HCT116 (cell line): ENCODE data around the gene BBLN. TPM values are rescaled to one million over a fixed set of nuclear protein-coding genes. Genes with fewer than 3 reads are reported as not detected.

Experiments used
- ATAC-seq: fragments of 200-7000 bp; cut with Tn5 transposase; 2 replicates; pipeline ENCODE4 v1.9.1; 2020; ENCODE audit warnings: mild to moderate bottlenecking, moderate library complexity
- BruUV-seq: library from RNA; stranded (reverse); fragments of 400-500 nt; replicated peaks from 2 replicates; lab custom pipeline; 2021; lab: Mats Ljungman, UMichigan
- CTCF ChIA-PET: fragments of 300-600 bp; sonication (Branson Sonifier 250); formaldehyde crosslinking; loops from one replicate; lab custom pipeline; 2021; ENCODE audit warnings: antibody characterized with exemption; lab: Charles Lee
- POLR2A ChIA-PET: fragments of 300-600, 350-600 bp; sonication (Branson Sonifier 250); formaldehyde crosslinking; loops from one replicate; lab custom pipeline; 2021; ENCODE audit warnings: antibody characterized with exemption; lab: Charles Lee
- RAD21 ChIA-PET, 2 experiments: fragments of 300-600 bp; sonication (Branson Sonifier 250); formaldehyde crosslinking; loops; one replicate each; lab custom pipeline; 2023; ENCODE audit warnings: low total read pairs in 2 of 2; ENCODE audit not compliant: uncharacterized antibody in 2 of 2, unreplicated experiment in 2 of 2, low non-redundant PET in 1 of 2; lab: Charles Lee
- DNase-seq: peaks from one replicate; pipeline ENCODE4 v3.0.0-alpha.2; 2010; ENCODE audit warnings: low read depth, low spot score
- H2AFZ ChIP-seq: fragments of 200-600 bp; shearing (Covaris generic), sonication (generic); 2 replicates; pipeline ENCODE4 v1.6.1; 2017; ENCODE audit warnings: low read depth, mixed run types, mixed read lengths, antibody characterized with exemption, low read length; ENCODE audit not compliant: poor library complexity, severe bottlenecking
- H3K27ac ChIP-seq: 2 replicates; pipeline ENCODE4 v1.5.1; 2012; ENCODE audit warnings: low read depth, low read length
- H3K27me3 ChIP-seq: fragments of 200-600 bp; sonication (generic); 2 replicates; pipeline ENCODE4 v1.6.1; 2016; ENCODE audit warnings: mixed run types, low read length, mixed read lengths; ENCODE audit not compliant: insufficient read depth
- H3K36me3 ChIP-seq, 2 experiments: fragments of 200-500 bp in 1 of 2; fragments of 200-600 bp in 1 of 2; sonication (Bioruptor generic) in 1 of 2; sonication (generic) in 1 of 2; 2 replicates each; pipeline versions ENCODE4 v1.5.1 to v1.6.1; 2014 to 2016; ENCODE audit warnings: low read length in 2 of 2, inconsistent platforms in 1 of 2, mixed read lengths in 1 of 2, mixed run types in 1 of 2; ENCODE audit not compliant: insufficient read depth in 2 of 2, control insufficient read depth in 1 of 2
- H3K4me1 ChIP-seq, 2 experiments: fragments of 200-600 bp in 1 of 2; sonication (generic) in 1 of 2; 2 replicates each; pipeline versions ENCODE4 v1.5.1 to v1.6.1; 2012 to 2017; ENCODE audit warnings: low read length in 2 of 2, inconsistent platforms in 1 of 2, mild to moderate bottlenecking in 1 of 2, mixed read lengths in 1 of 2, mixed run types in 1 of 2, moderate library complexity in 1 of 2; ENCODE audit not compliant: insufficient read depth in 2 of 2, control insufficient read depth in 1 of 2
- H3K4me2 ChIP-seq: fragments of 200-600 bp; sonication (generic); 2 replicates; pipeline ENCODE4 v1.6.1; 2017; ENCODE audit warnings: mixed run types, low read length, mixed read lengths
- H3K4me3 ChIP-seq, 2 experiments: fragments of 200-600 bp in 1 of 2; sonication (generic) in 1 of 2; replicated peaks in 1 of 2; 2 replicates each; pipeline ENCODE4 v1.5.1; 2011 to 2016; ENCODE audit warnings: low read length in 2 of 2, control low read depth in 1 of 2, low read depth in 1 of 2, mild to moderate bottlenecking in 1 of 2, mixed read lengths in 1 of 2, mixed run types in 1 of 2
- H3K79me2 ChIP-seq: fragments of 200-600 bp; sonication (generic); 2 replicates; pipeline ENCODE4 v1.6.1; 2017; ENCODE audit warnings: mild to moderate bottlenecking, mixed run types, low read length, moderate library complexity, mixed read lengths; ENCODE audit not compliant: insufficient read depth
- H3K9ac ChIP-seq: fragments of 200-600 bp; sonication (generic); 2 replicates; pipeline ENCODE4 v1.6.1; 2016; ENCODE audit warnings: low read length, mixed read lengths
- H3K9me2 ChIP-seq: fragments of 200-600 bp; sonication (generic), shearing (Covaris generic); 2 replicates; pipeline ENCODE4 v1.6.1; 2017; ENCODE audit warnings: mixed run types, mild to moderate bottlenecking, moderate library complexity; ENCODE audit not compliant: insufficient read depth
- H3K9me3 ChIP-seq, 2 experiments: fragments of 200-500 bp in 1 of 2; fragments of 200-600 bp in 1 of 2; sonication (Bioruptor generic) in 1 of 2; sonication (generic) in 1 of 2; 2 replicates each; pipeline ENCODE4 v1.6.1; 2014 to 2017; ENCODE audit warnings: low read length in 2 of 2, mixed read lengths in 2 of 2, inconsistent platforms in 1 of 2, low read depth in 1 of 2, mild to moderate bottlenecking in 1 of 2, mixed run types in 1 of 2, moderate library complexity in 1 of 2; ENCODE audit not compliant: control insufficient read depth in 1 of 2, insufficient read depth in 1 of 2
- H4K20me1 ChIP-seq: fragments of 200-600 bp; sonication (generic), shearing (Covaris generic); 2 replicates; pipeline ENCODE4 v1.6.1; 2017; ENCODE audit warnings: mixed run types, mild to moderate bottlenecking, moderate library complexity; ENCODE audit not compliant: insufficient read depth
- EZH2phosphoT487 ChIP-seq: fragments of 200-600 bp; IDR thresholded peaks from 2 replicates; pipeline ENCODE4 v1.6.1; 2018; ENCODE audit warnings: antibody characterized with exemption, borderline replicate concordance
- POLR2AphosphoS5 ChIP-seq: IDR thresholded peaks from 2 replicates; pipeline ENCODE4 v1.6.1; 2011; ENCODE audit warnings: mild to moderate bottlenecking, low read depth, low read length, moderate library complexity
- SP1 ChIP-seq: IDR thresholded peaks from 2 replicates; pipeline ENCODE4 v1.6.1; 2012; ENCODE audit warnings: low read depth
- SRF ChIP-seq: IDR thresholded peaks from 2 replicates; pipeline ENCODE4 v1.6.1; 2012; ENCODE audit warnings: low read depth
- TCF7L2 ChIP-seq: IDR thresholded peaks from 2 replicates; pipeline ENCODE4 v1.7.0; 2011; ENCODE audit warnings: borderline replicate concordance, inconsistent platforms; ENCODE audit not compliant: insufficient read depth, insufficient read length; ENCODE audit errors: extremely low read depth
- intact Hi-C: fragments of 100-400 bp; cut with micrococcal nuclease; formaldehyde crosslinking; loops from 2 replicates; pipeline ENCODE4 v1.10.0; 2022
- total RNA-seq: library from RNA; stranded (reverse); gene quantifications from one replicate; pipeline ENCODE4 v1.2.1, GENCODE V29; 2021; ENCODE audit not compliant: unreplicated experiment

Gene BBLN
- total RNA-seq, 1 experiment from 2014 or later: 119 TPM

DNA sequence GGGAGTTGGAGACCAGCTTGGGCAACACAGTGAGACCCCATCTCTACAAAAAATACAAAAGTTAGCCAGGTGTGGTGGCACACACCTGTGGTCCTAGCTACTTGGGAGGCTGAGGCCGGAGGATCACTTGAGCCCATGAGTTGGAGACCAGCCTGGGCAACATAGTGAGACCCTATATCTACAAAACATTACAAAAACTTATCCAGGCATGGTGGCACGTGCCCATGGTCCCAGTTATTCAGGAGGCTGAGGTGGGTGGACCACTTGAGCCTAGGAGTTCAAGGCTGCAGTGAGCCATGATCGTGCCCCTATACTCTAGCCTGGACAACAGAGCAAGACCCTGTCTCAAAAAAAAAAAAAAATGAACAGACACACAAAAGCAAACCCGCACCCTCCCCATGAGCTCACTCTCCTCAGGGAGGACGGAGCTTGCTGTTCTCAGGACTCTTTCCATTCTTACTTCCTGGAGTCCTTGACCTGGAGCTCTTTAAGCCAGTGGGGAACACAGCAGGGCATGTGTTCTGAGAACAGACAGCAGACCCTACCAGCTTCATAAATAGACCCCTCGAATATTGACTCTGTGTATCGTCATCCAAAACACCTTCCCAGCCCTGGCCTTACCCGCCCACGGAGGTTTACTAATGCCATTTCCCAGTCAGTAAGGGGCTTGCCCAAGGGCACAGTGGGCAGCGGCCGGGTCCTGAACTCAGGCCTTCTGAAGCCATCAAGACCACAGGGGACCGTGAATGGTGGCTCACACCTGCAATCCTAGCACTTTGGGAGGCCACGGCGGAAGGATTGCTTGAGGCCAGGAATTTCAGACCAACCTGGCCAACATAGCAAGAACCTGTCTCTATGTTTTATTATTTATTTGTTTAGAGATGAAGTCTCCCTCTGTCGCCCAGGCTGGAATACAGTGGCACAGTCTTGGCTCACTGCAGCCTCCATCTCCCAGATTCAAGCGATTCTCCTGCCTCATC is 43.7 kb upstream of the BBLN start:
- Histone ChIP-seq H3K4me3 (no peak overlapping the region), H3K9ac (no peak overlapping the region), H4K20me1 (no peaks in the 10 kb centered on the region), H3K79me2 (no peaks in the 10 kb centered on the region), H3K27ac (no peak overlapping the region)
- CTCF ChIA-PET: interaction anchor here (0.9 to 1.9 kb wide), 2 partner anchors 9 to 33 kb away, joined by 3 to 8 read pairs; no protein-coding TSS in a partner anchor
- intact Hi-C loops: loop anchor here (1.0 kb wide), 1 partner anchor 173 kb away; no protein-coding TSS in a partner anchor
- no peak for TF ChIP-seq TCF7L2
- no peak for TF ChIP-seq SRF
- TF ChIP-seq EZH2phosphoT487: no peak
- TF ChIP-seq POLR2AphosphoS5: no peak
- TF ChIP-seq SP1: no peak
- TF ChIP-seq, all 23 proteins: peak for 0
- no peaks in the 10 kb centered on the region for H3K27me3 ChIP-seq
- H3K4me1 ChIP-seq: peaks cover 3 to 4% of the 10 kb centered on the region in 2 experiments; a peak in 3 of 4 replicates
- no peaks in the 10 kb centered on the region for H3K9me2 ChIP-seq
- ATAC-seq (no peak), DNase-seq (no peak)
- peaks cover 0 to 8% of the 10 kb centered on the region in 2 experiments; a peak in 1 of 4 replicates for H3K36me3 ChIP-seq
- no peak overlapping the region for H3K4me2 ChIP-seq
- no peak overlapping the region for H2AFZ ChIP-seq
- RAD21 ChIA-PET: no interaction called here
- no peaks in the 10 kb centered on the region for H3K9me3 ChIP-seq
- POLR2A ChIA-PET: no interaction called here
- no TSS peak for BruUV-seq
